ENCODE results near the gene ASB6. TPM values are rescaled to one million over a fixed set of nuclear protein-coding genes. Genes with fewer than 3 reads are reported as not detected.

ASB6 gene, protein sequence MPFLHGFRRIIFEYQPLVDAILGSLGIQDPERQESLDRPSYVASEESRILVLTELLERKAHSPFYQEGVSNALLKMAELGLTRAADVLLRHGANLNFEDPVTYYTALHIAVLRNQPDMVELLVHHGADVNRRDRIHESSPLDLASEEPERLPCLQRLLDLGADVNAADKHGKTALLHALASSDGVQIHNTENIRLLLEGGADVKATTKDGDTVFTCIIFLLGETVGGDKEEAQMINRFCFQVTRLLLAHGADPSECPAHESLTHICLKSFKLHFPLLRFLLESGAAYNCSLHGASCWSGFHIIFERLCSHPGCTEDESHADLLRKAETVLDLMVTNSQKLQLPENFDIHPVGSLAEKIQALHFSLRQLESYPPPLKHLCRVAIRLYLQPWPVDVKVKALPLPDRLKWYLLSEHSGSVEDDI
- polyA plus RNA-seq (ENCODE audit: insufficient read length in 10 of 10), result 10 to 100 TPM; 10.6 to 13.8 (median 11.9) TPM
- long read RNA-seq, donor 1, partial matches to known transcripts, result 0 of 3 reads
- long read RNA-seq, donor 1, other reads (novel, unspliced or antisense), result 0 of 3 reads
- long read RNA-seq, donor 2, partial matches to known transcripts, result 15 of 28 reads
- long read RNA-seq, donor 2, other reads (novel, unspliced or antisense), result 10 of 28 reads
- long read RNA-seq, donor 3, result 0 reads
- long read RNA-seq, donor 4, partial matches to known transcripts, result 16 of 17 reads
- long read RNA-seq, donor 4, other reads (novel, unspliced or antisense), result 0 of 17 reads
- long read RNA-seq, donor 5, transcript ASB6-201 (6 exons, 2,330 nt), result major isoform, 5 of 5 reads
- long read RNA-seq, donor 5, partial matches to known transcripts, result 0 of 5 reads
- long read RNA-seq, donor 5, other reads (novel, unspliced or antisense), result 0 of 5 reads
- long read RNA-seq, donor 6, transcript ASB6-201 (6 exons, 2,330 nt), result major isoform, 6 of 6 reads
- long read RNA-seq, donor 6, partial matches to known transcripts, result 0 of 6 reads
- long read RNA-seq, donor 6, other reads (novel, unspliced or antisense), result 0 of 6 reads
- long read RNA-seq, donor 7, partial matches to known transcripts, result 0 of 4 reads
- long read RNA-seq, donor 7, other reads (novel, unspliced or antisense), result 0 of 4 reads
- long read RNA-seq, donor 8, partial matches to known transcripts, result 0 of 1 reads
- long read RNA-seq, donor 8, other reads (novel, unspliced or antisense), result 0 of 1 reads
- long read RNA-seq, donor 9, result 0 reads

- peak; percentile 97 to 99 (median 98) for DNase-seq
These were observed at the start of gene ASB6 for GRCh38 chr9:129641750-129642585. Gene ASB6, minus strand, starts transcription at chr9:129642151. Its CDS starts 152 bp downstream, at chr9:129641999.

- DNase-seq, result no peak
These were observed 46.5 kb upstream of the ASB6 start for GRCh38 chr9:129688285-129689043.

DNA sequence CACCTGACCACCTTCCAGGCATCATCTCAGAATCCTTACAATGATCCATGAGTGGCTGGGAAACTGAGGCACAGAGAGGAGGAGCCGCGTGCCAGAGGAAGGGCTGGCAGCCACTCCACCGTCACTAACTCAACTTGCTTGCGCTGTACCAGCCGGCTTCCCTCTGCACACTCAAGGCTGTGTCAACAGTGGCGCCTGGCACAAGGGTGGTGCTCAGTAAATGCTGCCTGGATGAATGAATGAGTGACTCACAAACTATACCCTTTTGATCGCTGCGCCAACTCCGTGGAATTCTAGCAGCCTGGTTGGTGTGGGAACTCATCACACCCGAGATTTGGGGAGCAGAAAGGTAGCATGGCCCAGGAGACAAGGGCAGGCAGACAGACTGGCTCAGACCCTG, 45.4 kb upstream of the ASB6 start:
- no peak for DNase-seq

DNA sequence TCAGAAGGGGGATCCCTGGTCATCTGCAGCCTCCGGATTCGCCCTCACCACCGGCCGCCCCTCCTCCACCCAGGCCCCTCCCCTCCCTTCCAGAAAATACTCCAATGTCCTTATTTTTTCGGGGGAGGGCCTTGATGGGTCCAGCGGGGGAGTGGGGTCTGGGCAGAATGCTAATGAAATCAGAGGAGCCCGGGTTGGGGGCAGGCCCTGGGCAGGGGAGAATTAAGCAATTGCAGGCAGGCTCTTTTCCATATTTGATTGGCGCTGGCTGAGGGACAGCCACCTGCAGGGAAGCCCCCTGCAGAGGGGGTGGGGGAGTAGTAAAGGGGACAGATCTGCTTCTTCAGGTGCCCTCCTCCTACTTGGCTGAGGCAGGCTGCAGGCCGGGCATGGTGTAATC, 44.8 kb upstream of the ASB6 start:
- no peak for DNase-seq

DNA sequence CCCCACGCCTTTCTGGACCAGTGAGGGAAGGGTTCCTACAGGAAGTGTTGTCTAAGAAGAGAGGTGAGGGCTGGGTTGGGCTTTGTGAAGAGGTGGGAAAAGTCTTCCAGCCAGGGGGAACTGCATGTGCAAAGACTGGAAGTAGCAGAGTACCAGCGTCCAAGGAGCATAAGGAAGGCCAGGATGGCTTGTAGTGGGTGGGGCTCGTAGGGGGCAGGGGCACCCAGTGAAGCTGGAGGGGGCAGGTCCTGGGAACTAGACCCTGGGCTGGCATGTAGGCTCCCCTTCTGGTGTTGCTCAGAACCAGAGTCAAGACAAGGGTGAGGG, 43.9 kb upstream of the ASB6 start:
- no peak for DNase-seq

DNA sequence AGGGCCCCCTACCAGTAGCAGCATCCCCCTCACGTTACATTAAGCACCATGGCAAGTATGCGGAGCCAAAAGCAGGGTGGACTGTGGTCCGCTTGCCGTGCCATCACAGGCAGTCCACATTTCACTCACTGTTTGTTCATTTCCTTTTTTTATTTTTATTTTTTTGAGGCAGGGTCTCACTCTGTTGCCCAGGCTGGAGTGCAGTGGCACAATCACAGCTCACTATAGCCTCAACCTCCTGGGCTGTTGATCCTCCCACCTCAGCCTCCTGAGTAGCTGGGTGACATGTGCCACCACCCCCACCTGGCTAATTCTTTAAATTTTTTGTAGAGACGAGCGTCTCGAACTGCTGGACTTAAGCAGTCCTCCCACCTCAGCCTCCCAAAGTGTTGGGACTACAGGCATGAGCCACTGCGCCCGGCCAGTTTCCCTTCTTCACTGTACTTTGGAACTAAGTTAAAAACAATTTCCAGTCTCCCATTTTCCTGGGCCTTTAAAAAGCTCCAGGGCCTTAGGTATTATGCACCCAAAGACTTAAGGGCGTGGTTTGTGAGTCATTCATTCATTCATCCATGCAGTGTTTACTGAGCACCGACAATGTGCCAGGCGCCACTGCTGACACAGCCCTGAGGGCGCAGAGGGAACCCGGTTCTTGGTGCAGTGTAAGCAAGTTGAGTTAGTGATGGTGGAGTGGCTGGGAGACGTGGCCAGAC, 43.4 kb upstream of the ASB6 start:
- DNase-seq, result no peak

DNA sequence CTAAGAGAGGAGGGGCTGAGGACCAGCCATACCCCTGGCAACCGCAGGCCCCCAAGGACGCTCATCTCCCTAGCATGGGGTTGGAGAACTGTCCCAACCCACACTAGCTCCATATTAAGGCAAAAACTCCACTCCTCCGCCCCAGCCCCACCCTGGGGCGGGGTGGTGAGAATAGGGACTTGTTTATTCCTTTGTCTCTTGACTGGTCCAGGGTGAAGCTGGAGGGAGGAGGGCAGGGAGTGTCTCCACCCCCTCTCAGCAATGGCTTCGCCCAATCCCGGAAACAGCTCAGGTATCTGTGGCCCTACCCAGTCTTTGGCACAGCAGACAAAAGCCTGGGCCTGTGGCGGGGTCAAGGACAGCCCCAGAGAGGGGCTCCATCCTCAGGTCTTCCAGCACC, 40.4 kb upstream of the ASB6 start:
- no peak for DNase-seq

DNA sequence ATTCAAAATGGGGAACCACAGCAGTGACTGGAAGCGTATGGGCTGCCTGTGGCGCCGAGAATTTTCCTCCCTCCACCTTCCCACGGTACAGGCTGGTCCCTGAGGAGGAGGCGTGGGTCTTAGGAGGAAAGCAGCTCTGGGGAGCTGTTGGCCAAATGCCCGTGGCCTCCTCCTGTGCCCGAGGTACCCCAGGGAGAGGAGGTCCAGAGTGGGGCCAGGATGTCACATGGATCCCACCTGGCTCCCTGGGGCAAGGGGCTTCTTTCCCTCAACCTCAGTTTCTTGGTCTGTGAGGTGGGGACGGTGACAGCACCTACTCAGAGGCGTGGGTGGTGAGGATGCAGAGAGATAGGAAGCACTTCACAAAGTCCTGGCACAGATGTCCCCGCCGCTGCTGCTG, 40.0 kb upstream of the ASB6 start:
- no peak for DNase-seq

GRCh38 chr9:129679537-129679936, 37.6 kb upstream of the ASB6 start:
- DNase-seq, result no peak

- DNase-seq, result no peak
These were observed 36.9 kb upstream of the ASB6 start for GRCh38 chr9:129678844-129679243.

GRCh38 chr9:129677456-129677855, 35.5 kb upstream of the ASB6 start:
- peak in 2 of 3 donors; percentile 41 to 79 for DNase-seq

GRCh38 chr9:129676975-129677374, 35.0 kb upstream of the ASB6 start:
- peak in 2 of 3 donors; percentile 28 to 62 for DNase-seq

DNA sequence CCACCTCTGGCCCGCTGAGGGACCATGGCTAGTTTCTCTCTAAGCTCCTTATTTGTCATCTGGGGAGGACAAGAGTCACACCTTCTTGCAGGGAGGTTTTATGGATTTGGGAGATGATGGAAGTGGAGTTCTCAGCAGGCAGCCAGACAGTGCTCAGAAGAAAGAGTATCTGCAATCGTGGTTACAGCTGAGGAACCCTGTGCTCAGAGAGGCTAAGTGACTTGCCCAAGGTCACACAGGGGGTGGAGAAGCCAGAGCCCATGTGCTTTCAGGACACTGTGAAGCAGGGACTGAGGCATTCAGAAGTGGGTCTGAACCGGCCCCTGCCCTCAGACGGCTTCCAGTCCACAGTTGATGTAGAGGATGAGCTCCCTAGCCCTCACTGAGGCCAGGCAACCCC, 34.3 kb upstream of the ASB6 start:
- DNase-seq, result no peak

GRCh38 chr9:129675620-129676019, 33.7 kb upstream of the ASB6 start:
- peak in 1 of 3 donors; percentile 47 for DNase-seq

GRCh38 chr9:129674229-129674628, 32.3 kb upstream of the ASB6 start:
- DNase-seq, result no peak

- DNase-seq, result no peak
These were observed 31.7 kb upstream of the ASB6 start for GRCh38 chr9:129673602-129674001.

DNA sequence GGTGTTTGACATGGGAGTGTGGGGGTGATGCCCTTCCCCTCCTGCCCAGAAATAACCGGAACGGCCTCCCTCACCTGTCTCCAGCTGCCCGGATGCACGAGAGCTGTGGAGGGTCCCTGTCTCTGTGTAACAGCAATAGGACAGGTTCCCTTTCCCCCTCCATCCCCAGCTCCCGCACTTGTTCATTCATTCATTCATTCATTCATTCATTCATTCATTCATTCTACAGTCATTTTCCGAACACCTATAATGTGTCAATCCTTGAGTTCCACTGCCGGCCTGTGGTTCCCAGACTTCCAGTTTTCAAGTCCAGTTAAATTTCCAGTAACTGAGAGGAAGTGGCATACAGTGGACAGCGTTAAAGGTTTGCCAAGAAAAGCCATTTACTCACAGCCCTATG, 30.8 kb upstream of the ASB6 start:
- no peak for DNase-seq

DNA sequence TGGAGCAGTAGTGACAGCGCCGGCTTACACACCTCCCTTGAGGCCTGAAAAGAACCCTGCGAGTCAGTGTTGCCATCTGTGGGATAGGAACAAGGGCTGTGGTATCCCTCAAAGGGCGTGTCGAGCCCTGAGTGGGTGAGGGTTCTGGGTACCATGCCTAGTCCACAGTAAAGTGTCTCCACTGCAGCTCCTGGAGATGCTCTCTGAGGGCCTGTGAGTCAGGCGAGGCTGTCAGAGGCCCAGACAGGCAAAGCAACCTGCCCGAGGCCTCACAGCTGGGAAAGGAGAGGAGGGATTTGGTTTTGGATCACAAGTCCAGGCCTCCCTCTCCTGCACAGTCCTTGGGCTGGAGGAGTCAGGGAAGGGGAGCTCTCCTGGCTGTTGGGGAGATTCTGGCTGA, 29.6 kb upstream of the ASB6 start:
- no peak for DNase-seq

- DNase-seq, result no peak
These were observed 29.1 kb upstream of the ASB6 start for GRCh38 chr9:129671065-129671464.

DNA sequence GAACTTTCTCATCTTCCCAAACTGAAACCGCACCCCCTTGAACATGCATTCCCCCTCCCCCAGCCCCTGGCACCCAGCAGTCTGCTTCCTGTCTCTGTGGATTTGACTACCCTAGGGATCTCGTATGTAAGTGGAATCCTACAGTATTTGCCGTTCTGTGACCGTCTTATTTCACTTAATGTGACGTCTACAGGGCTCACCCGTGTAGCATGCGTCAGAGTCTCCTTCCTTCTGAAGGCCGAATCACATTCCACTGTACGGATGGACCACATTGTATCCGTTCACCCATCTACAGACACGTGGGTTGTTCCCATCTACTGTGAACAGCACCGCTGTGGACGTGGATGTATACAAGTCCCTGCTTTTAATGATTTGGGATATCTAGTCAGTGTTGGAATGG, 28.0 kb upstream of the ASB6 start:
- DNase-seq, result no peak

Measured in muscle of back (tissue), 13 donors.